GM19193 (cell line): Measurements from ENCODE around the gene RHEX.

Experiments
- POLR2A ChIP-seq: IDR thresholded peaks from 4 replicates; pipeline ENCODE4 v1.6.1; 2011; ENCODE audit not compliant: insufficient read depth, insufficient read length; ENCODE audit errors: extremely low read depth

The RHEX gene

DNA sequence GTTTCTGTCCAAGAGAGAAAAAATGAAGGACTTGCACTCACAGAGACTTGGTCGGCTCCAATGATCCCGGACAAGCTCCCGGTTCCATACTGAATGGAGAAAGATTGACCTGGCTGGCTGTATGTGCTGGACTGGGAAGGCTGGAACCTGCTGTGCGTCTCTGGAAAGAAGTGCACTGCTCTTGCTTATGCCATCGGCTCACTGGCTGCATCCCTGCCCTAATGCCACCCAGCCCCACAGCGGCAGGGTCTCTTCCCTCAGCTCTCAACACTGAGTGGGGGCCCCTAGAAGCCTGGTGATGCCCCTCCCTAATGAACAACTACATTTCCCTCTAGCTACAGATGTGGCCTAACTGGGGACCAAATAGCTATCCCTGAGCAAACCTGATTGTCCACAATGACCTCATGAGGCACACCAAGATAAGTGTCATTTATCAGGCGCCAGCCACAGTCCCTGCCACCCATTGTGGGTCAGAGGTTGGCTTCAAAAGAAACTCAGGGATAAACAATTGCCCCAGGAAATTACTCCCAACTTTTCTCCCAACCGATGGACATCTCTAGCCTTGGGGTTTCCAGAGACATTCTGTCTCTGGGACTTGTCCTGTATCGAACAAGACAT lies 31.9 kb upstream of the RHEX start:
- no peak for TF ChIP-seq POLR2A

DNA sequence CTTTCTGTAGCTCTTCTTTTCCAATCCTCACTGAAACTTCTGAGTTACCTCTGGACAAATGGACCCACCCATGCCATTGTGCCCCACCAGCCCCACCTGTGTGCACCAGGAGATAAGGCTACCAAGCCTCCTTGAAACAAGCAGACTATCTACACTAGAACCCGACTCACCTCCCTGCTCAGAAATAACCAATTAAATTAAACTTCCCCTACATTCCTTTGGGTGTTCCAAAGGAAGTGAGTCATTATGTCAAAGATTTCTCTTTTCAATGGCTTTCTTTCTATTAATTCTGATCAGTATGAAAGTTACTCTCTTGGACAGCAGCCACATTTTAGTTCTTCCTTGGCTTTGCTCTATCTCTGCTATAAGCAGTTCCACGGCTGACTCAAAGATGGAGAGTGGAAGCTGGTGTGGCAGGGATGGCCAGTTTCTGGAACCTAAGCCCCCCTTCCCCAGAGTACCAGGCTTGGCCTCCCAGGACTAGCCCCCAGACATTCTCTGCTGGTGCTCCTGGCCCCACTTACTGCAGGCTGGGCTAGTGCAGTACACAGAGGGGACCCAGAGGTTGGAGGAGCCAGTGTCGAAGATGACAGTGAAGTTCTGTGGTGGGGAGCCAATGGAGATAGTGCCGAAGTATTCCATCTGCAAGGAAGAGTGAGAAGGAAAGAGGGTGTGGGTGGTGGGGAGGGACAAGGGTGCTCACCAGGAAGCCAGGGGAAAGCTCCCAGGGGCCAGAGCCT lies 31.2 kb upstream of the RHEX start:
- no peak for TF ChIP-seq POLR2A

DNA sequence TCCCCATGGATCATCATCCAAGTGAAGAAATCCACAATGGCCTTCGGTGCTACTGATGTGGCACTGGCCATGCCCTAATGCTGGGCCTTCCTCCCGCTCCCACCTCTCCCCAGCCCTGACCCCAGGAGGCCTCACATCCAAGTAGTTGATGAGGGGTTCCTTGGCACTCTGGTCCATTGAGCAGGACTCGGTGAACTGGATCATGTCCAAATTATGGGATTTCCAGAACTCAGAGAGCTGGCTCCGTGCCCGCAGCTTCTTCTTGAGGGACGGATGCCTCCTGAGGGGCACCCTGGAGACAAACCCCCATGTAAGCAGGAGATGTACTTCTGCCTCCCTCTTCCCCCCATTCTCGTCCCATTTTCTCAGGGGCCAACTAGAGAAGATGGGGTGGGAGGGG lies 30.2 kb upstream of the RHEX start:
- TF ChIP-seq POLR2A: no peak

DNA sequence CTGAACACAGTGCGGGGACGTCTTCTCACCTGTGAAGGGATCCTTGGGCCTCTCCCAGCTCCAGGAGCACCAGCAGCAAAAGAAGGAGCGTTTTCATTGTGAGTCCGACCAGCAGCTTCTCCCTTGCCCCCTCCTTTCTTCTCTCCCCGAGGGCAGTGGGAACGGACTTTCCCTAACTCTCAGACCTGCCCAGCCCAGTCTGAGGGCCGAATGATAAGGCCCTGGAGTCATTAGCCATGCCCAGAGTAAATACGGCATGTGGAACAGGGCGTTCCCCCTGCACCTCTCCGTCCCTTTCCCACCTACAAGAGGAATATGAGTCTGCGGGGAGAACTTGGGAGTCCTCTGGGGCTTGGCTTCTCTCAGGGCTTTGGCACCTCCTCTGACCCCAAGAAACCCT lies 29.3 kb upstream of the RHEX start, which contains the start of gene CTSE:
Gene CTSE (minus strand): TSS at position 201 of the 400 bp plus-strand sequence. CDS start 104 bp downstream, at position 97.
- TF ChIP-seq POLR2A: no peak

DNA sequence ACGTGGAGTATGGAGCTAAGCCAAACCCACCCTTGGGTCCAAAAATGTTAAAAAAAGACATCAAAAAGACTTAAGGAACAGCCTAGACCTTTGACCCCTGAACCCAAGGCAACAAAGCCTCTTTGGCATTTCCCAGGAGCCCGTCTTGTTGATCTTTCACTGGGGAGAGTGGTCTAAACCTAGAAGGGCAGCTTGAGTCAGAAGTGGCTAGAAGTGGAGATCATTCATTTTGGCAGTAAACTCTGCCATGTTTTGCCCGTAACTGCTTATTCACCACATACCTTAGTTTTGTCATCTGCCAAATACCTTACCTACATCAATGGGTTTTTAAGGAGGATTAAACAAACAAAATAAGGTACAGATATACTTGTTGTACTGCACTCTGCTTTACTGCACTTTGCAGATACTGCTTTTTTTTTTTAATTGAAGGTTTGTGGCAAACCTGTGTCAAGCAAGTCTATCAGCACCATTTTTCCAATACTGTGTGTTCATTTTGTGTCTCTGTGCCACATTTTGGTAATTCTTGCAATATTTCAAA lies 27.6 kb upstream of the RHEX start:
- TF ChIP-seq POLR2A: no peak

DNA sequence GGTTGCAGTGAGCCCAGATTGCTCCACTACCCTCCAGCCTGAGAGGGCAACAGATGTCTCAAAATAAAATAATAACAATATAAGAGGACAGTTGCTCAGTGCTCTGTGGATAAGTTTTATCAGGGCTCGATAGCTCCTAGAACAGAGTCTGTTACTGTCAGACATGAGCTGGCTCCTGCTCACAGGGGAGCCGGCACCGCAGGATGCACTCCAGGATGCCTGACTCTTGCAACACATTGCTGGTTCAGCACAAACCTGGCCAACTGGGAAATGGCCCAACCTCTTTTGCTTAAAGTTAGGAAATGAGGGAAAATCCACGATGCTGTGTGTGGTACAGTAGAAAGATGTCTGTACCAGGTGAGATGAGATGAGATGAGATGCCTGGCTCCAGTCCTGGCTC lies 23.5 kb upstream of the RHEX start:
- no peak for TF ChIP-seq POLR2A

DNA sequence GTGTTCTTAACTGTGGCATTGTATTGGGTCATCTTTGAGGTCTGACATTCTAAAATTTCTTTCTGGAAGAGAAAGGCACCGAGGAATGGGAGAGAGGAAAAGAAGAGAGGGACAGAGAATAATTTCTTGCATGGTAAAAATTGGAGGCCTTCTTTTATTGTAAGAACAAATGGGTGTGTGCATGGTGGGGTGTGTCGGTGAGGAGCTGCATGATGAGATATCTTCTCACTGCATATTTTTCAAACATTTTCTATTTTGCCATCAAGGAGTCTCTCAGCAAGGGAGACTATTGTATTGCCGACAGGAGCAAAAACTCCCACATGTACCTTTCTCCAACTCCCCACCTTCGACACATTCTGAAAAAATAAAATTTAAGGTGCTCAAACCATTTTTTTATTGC lies 22.8 kb upstream of the RHEX start:
- TF ChIP-seq POLR2A: no peak

DNA sequence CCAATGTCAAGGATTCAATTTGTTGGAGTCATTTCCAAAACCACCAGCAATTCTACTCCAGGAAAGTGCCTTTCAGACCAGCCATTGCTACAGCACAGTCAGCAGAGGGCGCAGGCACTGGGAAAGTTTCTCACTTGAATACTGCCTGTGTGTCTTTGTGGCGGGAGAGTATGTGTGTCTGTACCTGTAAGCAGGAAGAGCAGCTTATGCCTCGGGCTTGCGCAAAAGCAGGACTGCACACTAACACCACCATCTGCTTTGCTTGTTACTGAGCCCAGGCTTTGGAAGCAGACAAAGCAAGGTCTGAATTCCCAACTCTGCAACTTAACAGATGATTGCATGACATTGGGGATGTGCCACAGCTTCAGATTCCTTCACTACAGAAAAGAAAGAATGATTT lies 22.3 kb upstream of the RHEX start:
- TF ChIP-seq POLR2A: no peak

DNA sequence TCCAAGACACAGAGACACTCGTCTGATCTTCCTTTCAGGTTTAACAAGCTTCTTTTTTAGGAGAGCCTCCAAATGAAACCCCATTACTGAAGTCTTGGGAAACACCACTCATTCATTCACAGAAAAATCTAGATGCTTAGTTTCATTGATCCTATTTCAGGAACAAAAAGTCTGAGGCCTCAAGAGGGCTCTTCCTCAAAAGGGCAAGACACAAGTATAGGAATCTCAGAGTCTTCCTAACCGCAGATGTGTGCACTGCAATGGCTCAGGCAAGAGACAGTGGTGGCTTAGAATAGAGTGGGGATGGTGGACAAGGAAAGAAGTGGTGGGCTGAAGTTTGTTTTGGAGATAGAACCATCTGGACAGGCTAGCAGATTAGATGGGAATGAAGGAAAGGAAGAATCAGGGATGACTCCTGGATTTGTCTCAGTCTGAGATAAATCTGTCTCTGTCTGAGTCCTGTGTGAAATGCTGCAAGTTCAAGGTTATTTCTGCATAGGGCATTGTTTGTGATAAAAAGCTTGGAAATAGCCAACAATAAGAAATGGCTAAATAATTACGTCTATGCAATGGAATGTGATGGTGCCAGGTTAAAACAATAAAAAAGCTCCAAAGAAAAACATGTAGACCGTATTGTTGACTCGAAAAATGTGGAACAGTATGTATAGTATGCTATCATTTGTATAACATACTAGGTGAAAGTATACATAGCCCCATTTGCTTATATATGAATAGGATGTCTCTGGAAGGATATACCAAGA lies 20.4 kb upstream of the RHEX start:
- no peak for TF ChIP-seq POLR2A

DNA sequence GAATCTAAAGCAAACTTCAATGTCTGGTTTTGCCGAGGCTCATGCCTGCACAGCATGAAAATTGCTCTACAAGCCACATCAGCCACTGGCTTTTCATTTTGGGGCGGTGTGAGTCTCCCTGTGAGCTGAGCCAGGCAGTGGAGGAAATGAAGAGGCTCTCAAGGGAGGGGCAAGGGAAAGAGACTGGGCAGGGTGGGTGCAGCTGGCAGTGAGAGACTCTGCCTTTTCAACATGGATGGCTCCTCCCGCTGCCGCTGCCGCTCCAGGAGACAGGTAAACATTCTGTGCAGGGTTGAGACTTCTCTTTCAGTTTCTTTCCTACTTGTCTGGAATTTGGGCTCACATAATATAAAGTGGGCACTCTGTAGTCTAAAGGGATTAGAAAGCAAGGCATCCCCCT lies 17.9 kb upstream of the RHEX start:
- peak; percentile 58 for TF ChIP-seq POLR2A

DNA sequence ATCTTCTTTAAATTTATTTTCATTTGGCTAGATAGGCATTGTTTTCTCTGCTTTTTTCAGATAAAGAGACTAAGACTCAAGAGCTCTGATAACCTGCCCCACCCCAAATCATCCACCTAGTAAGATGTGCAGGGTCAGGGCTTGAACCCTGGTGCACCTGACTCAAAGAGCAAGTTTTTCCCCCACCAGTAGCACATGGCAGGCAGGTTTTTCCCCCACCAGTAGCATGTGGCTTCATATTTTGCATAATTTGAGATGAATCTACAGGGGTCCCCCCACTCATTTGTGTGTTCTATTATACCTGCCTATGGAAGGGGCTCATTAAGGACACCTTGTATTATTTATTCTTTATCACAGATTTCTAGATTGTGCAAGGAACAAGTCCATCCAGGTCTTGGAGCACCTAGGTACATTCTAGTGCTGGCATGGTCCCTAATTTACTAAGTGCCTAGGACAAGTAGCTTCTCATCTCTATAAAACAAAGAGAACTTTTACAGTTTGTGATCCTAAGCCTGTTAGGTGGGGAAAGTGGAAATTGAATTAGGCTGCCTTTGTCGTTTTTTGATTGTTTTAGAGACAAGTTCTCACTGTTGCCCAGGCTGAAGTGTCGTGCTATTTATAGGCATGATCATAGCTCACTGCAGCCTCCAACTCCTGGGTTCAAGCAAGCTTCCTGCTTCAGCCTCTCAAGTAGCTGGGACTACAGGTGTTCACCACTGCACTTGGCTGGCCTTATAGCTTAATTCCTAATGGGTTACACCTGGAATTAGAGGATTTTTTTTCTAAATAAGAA lies 16.1 kb upstream of the RHEX start:
- TF ChIP-seq POLR2A: peak; percentile 47

DNA sequence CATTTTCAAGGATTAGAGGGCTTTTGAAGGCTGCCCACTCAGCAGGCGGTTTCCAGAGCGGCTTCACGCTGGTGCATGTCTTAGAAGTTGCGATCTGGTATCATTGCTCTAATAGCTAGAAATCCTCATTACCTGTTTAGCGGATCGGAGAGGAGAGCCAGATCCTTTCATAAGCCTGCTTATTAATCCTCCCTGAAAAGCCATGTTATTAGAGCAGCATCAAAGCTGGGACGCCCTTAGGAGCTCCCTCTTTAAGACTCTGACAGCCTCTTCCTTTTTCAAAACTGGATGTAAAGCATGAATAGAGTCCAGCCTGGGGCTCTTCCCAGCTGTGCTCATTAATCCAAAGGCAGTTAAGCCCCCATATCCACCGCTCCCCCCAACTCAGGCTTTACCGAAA lies 15.4 kb upstream of the RHEX start:
- TF ChIP-seq POLR2A: peak; percentile 47

DNA sequence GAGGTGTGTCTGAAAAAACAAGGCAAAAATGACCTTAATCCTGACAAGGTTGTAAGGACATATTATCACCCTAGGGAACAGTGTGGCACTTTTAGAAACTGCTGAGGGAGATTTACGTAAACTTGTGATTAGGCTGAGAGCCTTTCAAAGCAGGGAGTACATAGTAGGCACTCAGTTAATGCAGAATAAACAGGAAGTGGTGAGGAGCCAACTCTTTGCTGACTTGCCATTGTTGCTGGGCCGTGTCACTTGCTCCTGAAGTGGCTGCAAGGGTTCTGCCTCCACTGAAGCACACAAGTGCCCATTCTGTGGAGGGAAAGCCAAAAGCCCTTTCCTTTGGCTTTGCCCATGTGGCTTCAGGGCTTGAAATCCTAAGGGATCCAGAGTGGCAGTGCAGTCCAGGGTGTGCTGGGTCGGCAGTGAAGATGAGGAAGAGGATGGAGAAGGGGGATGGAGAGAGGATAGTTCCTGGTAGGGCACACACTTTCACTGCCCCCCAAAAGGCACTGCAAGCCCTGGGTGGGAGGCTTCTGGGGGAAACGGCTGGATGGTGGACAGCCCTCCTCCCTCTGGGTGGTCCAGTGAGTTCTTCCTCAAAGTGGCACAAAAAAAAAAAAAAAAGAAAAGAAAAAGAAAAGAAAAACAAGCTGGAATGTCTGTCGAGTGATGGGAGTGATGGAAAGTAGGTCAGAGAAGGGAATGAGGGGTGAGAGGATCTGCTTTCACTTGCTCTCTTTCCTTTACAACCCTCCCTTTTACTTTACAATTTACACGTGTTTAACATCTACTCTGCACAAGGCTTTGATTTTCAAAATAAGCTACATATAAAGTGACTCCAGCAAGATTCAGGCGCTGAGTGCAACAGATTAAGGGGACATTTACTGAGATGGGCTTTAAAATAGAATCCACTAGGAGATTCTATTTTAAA lies 13.7 kb upstream of the RHEX start:
- no peak for TF ChIP-seq POLR2A

DNA sequence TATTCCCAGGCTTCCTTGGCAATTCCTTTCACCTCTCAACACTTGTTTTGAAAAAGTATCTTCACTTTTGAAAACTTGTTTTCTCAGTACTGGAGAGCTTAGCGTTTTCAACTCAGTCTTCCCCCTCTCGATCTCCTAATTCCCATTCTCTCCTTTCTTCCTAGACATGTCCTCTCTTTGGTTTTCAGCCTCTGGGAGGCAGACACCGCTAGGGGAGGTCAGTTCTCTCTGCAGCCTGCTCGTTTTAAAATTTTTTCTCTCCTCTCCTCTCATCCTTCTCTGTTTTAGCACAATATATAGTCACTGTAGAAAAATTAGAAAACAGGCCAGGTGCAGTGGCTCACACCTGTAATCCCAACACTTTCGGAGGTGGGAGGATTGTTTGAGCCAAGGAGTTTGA lies 12.6 kb upstream of the RHEX start:
- no peak for TF ChIP-seq POLR2A
